Vagina (tissue), 2 donors: Measurements from ENCODE around the gene DNASE1L3.

ENCODE experiments used
- CTCF ChIP-seq, 3 experiments: fragments of 450-650 bp in 2 of 3; fragments of 200-600 bp in 1 of 3; sonication (generic) in 1 of 3; IDR thresholded peaks; one replicate each; pipeline ENCODE4 v1.5.1; 2017 to 2019; ENCODE audit warnings: antibody characterized with exemption in 3 of 3, mild to moderate bottlenecking in 2 of 3, moderate library complexity in 2 of 3
- POLR2A ChIP-seq, 2 donors: fragments of 450-650 bp; IDR thresholded peaks; one replicate each; pipeline ENCODE4 v1.6.1; 2017; ENCODE audit warnings: antibody characterized with exemption in 2 of 2, mild to moderate bottlenecking in 2 of 2, moderate library complexity in 2 of 2
- POLR2AphosphoS5 ChIP-seq, 2 donors: sonication (generic); formaldehyde crosslinking; IDR thresholded peaks; one replicate each; pipeline ENCODE4 v1.9.0; 2017; ENCODE audit warnings: antibody characterized with exemption in 2 of 2, mild to moderate bottlenecking in 2 of 2, low read depth in 1 of 2; ENCODE audit not compliant: insufficient read depth in 1 of 2

GRCh38 chr3:58207954-58208353 lies 2.8 kb downstream of the DNASE1L3 start:
- no peak for TF ChIP-seq CTCF (IDR thresholded peaks at IDR 0.05)
- no peak for TF ChIP-seq POLR2AphosphoS5 (IDR thresholded peaks at IDR 0.05; ENCODE audit: insufficient read depth in 1 of 2, low read depth in 1 of 2)
- no peak for TF ChIP-seq POLR2A (IDR thresholded peaks at IDR 0.05)
